H1 (cell line): ENCODE measurements around the gene HKDC1. TPM values are rescaled to one million over a fixed set of nuclear protein-coding genes. Genes with fewer than 3 reads are reported as not detected.

ENCODE experiments used
- CHD1 ChIP-seq: IDR thresholded peaks from 2 replicates; pipeline ENCODE4 v1.6.1; 2012; ENCODE audit warnings: low read depth, low read length, improper control_type of control experiment
- polyA plus RNA-seq, 7 experiments: library from polyadenylated mRNA; depleted of rRNA in 3 of 7; stranded (reverse) in 5 of 7; unstranded in 2 of 7; fragments of >200 nt in 5 of 7; fragments of 200-250 nt in 2 of 7; gene quantifications; 1 replicate in 5 of 7; 2 replicates in 1 of 7; 4 replicates in 1 of 7; pipeline versions ENCODE4 v1.2.1 to v1.2.3, GENCODE V29; 2011 to 2013; ENCODE audit warnings: missing spikeins in 2 of 7, mixed read lengths in 2 of 7
- total RNA-seq: library from RNA; stranded (reverse); fragmentation: NEBNext Ultra II Directional; extraction: Animal tissue kit (Norgen Biotek cat#: 25700); gene quantifications from 2 replicates; pipeline ENCODE4 v1.2.1, GENCODE V29; 2021

The HKDC1 gene
- total and polyA plus RNA-seq, 2 of the 8 experiments (the other 6 are each of a cell fraction or from before 2014, with no cell fraction given) = 0.12 to 0.78 TPM

DNA sequence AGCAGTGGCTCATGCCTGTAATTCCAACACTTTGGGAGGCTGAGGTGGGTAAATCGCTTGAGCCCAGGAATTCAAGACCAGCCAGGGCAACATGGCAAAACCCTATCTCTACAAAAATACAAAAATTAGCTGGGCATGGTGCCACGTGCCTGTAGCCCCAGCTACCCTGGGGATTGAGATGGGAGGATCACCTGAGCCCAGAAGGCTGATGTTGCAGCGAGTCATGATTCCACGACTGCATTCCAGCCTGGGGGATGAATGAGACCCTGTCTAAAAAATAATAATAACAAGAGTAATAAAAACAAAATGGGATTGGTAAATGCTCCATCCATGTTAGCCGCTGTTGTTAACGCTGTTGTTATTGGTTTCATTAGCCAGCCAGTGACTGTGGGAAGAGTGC lies 1.3 kb upstream of the HKDC1 start (continued):
- no peak for TF ChIP-seq CHD1
